ENCODE results near the gene SLTM.
"Not testable (repeated sequence)": the region's sequence is repeated elsewhere in the genome, so short reads cannot be mapped to it uniquely, and the experiment has no call there.

Gene SLTM

GRCh38 chr15:58919232-58919631 lies 14.2 kb downstream of the SLTM start:
- in situ Hi-C loops (cut with MboI; ENCODE audit: low sequenced_read_pairs, unreplicated experiment) = no loop called here
- no peak for DNase-seq (ENCODE audit: low spot score)
- no peak for TF ChIP-seq CTCF (IDR thresholded peaks at IDR 0.05; ENCODE audit: borderline replicate concordance, control extremely low read depth, extremely low read depth, insufficient read depth, missing control alignments)

GRCh38 chr15:58918239-58918638 lies 15.2 kb downstream of the SLTM start:
- no peak for DNase-seq (ENCODE audit: low spot score)
- no peak for TF ChIP-seq CTCF (IDR thresholded peaks at IDR 0.05; ENCODE audit: borderline replicate concordance, control extremely low read depth, extremely low read depth, insufficient read depth, missing control alignments)
- in situ Hi-C loops (cut with MboI; ENCODE audit: low sequenced_read_pairs, unreplicated experiment) = no loop called here

GRCh38 chr15:58917613-58918129 lies 15.8 kb downstream of the SLTM start:
- in situ Hi-C loops (cut with MboI; ENCODE audit: low sequenced_read_pairs, unreplicated experiment); DNase-seq (ENCODE audit: low spot score): not testable (repeated sequence)

- in situ Hi-C loops (cut with MboI; ENCODE audit: low sequenced_read_pairs, unreplicated experiment) = no loop called here
- no peak for TF ChIP-seq CTCF (IDR thresholded peaks at IDR 0.05; ENCODE audit: borderline replicate concordance, control extremely low read depth, extremely low read depth, insufficient read depth, missing control alignments)
- DNase-seq (ENCODE audit: low spot score) = no peak
Observed at GRCh38 chr15:58916962-58917361, 16.5 kb downstream of the SLTM start.

GRCh38 chr15:58910456-58910855 lies 23.0 kb downstream of the SLTM start:
- DNase-seq (ENCODE audit: low spot score) = no peak
- in situ Hi-C loops (cut with MboI; ENCODE audit: low sequenced_read_pairs, unreplicated experiment) = no loop called here
- TF ChIP-seq CTCF (IDR thresholded peaks at IDR 0.05; ENCODE audit: borderline replicate concordance, control extremely low read depth, extremely low read depth, insufficient read depth, missing control alignments) = no peak

- in situ Hi-C loops (cut with MboI; ENCODE audit: low sequenced_read_pairs, unreplicated experiment) = no loop called here
- no peak for DNase-seq (ENCODE audit: low spot score)
- TF ChIP-seq CTCF (IDR thresholded peaks at IDR 0.05; ENCODE audit: borderline replicate concordance, control extremely low read depth, extremely low read depth, insufficient read depth, missing control alignments) = no peak
Observed at GRCh38 chr15:58909616-58910015, 23.9 kb downstream of the SLTM start.

- in situ Hi-C loops (cut with MboI; ENCODE audit: low sequenced_read_pairs, unreplicated experiment) = no loop called here
- DNase-seq (ENCODE audit: low spot score) = no peak
Observed at GRCh38 chr15:58908550-58909309, 24.7 kb downstream of the SLTM start.

More at GRCh38 chr15:58908550-58909309, 24.7 kb downstream of the SLTM start:
- TF ChIP-seq CTCF (IDR thresholded peaks at IDR 0.05; ENCODE audit: borderline replicate concordance, control extremely low read depth, extremely low read depth, insufficient read depth, missing control alignments) = no peak

All from GM13976 (cell line).